ENCODE measurements around the gene MAP4K2.

Gene MAP4K2

GRCh38 chr11:64754124-64754918, 48.7 kb downstream of the MAP4K2 start:
- DNase-seq (ENCODE audit: low read depth), result no peak

GRCh38 chr11:64753380-64754123, 49.5 kb downstream of the MAP4K2 start:
- no peak for DNase-seq (ENCODE audit: low read depth)

GRCh38 chr11:64753019-64753379, 50.0 kb downstream of the MAP4K2 start:
- DNase-seq (ENCODE audit: low read depth), result no peak

GRCh38 chr11:64752175-64752970, 50.6 kb downstream of the MAP4K2 start:
- no peak for DNase-seq (ENCODE audit: low read depth)

GRCh38 chr11:64751580-64751979, 51.4 kb downstream of the MAP4K2 start:
- DNase-seq (ENCODE audit: low read depth), result no peak

GRCh38 chr11:64751136-64751535, 51.9 kb downstream of the MAP4K2 start:
- no peak for DNase-seq (ENCODE audit: low read depth)

- no peak for DNase-seq (ENCODE audit: low read depth)
Measured at GRCh38 chr11:64750361-64751054, 52.5 kb downstream of the MAP4K2 start.

- no peak for DNase-seq (ENCODE audit: low read depth)
Measured at GRCh38 chr11:64747961-64748665, 54.9 kb downstream of the MAP4K2 start.

GRCh38 chr11:64746486-64746885, 56.5 kb downstream of the MAP4K2 start:
- no peak for DNase-seq (ENCODE audit: low read depth)

GRCh38 chr11:64745521-64746328, 57.3 kb downstream of the MAP4K2 start:
- no peak for DNase-seq (ENCODE audit: low read depth)

- DNase-seq (ENCODE audit: low read depth), result no peak
Measured at GRCh38 chr11:64745189-64745520, 57.9 kb downstream of the MAP4K2 start.

- no peak for DNase-seq (ENCODE audit: low read depth)
Measured at GRCh38 chr11:64744544-64745188, 58.3 kb downstream of the MAP4K2 start.

- DNase-seq (ENCODE audit: low read depth), result no peak
Measured at GRCh38 chr11:64743591-64744543, 59.1 kb downstream of the MAP4K2 start, which contains the start of gene RASGRP2. RASGRP2 (minus strand) TSS chr11:64744142; CDS start chr11:64742866, 1,276 bp downstream.

GRCh38 chr11:64742889-64743590, 60.0 kb downstream of the MAP4K2 start:
- no peak for DNase-seq (ENCODE audit: low read depth)

GRCh38 chr11:64742087-64742888, 60.7 kb downstream of the MAP4K2 start:
- DNase-seq (ENCODE audit: low read depth), result no peak

GRCh38 chr11:64741375-64742086, 61.5 kb downstream of the MAP4K2 start:
- no peak for DNase-seq (ENCODE audit: low read depth)

GRCh38 chr11:64739871-64740270, 63.1 kb downstream of the MAP4K2 start:
- DNase-seq (ENCODE audit: low read depth), result no peak
